ENCODE measurements around the gene IMMP2L. TPM values are rescaled to one million over a fixed set of nuclear protein-coding genes. Genes with fewer than 3 reads are reported as not detected.

Gene IMMP2L
- total RNA-seq, 4 donors from 2014 or later, result 8.3 to 19.2 (median 17.8) TPM

DNA sequence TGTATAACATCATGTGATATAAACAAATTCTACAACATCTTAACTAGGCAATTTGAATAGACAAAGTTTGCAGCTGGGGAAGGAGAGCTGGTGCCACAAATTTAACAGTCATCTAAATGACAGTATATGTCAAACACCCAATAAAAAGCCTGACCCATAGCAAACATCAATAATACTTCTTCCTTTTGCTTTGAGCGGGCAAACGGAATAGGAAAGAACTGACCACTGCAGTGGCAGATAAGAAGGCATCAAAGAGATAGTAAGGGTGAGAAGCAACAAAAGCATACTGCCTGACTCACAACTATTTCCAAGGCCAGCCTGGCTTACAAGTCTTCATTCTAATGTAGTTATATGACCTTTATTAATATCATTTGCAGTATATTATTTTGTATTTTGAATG lies 371.5 kb downstream of the IMMP2L start:
- H3K27me3 ChIP-seq, result no peaks in the 10 kb centered on the region
- H3K4me1 ChIP-seq, result no peaks in the 10 kb centered on the region
- TF ChIP-seq, protein P1, sequence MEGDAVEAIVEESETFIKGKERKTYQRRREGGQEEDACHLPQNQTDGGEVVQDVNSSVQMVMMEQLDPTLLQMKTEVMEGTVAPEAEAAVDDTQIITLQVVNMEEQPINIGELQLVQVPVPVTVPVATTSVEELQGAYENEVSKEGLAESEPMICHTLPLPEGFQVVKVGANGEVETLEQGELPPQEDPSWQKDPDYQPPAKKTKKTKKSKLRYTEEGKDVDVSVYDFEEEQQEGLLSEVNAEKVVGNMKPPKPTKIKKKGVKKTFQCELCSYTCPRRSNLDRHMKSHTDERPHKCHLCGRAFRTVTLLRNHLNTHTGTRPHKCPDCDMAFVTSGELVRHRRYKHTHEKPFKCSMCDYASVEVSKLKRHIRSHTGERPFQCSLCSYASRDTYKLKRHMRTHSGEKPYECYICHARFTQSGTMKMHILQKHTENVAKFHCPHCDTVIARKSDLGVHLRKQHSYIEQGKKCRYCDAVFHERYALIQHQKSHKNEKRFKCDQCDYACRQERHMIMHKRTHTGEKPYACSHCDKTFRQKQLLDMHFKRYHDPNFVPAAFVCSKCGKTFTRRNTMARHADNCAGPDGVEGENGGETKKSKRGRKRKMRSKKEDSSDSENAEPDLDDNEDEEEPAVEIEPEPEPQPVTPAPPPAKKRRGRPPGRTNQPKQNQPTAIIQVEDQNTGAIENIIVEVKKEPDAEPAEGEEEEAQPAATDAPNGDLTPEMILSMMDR (IDR thresholded peaks at IDR 0.05 in 4 of 5, conservative IDR thresholded peaks at IDR 0.05 in 1 of 5), result no peak
- no peak for TF ChIP-seq POLR2A (IDR thresholded peaks at IDR 0.05)
- intact Hi-C loops (cut with DNase I; ENCODE audit: low total_unique reads) (no loop called here), in situ Hi-C loops (cut with MboI; ENCODE audit: low sequenced_read_pairs in 4 of 4) (no loop called here)
- ATAC-seq, result no peak
- H3K27ac ChIP-seq, result no peak overlapping the region
- no peak for DNase-seq
- no peaks in the 10 kb centered on the region for H3K9me3 ChIP-seq
- no peaks in the 10 kb centered on the region for H3K36me3 ChIP-seq
- H3K4me3 ChIP-seq, result no peak overlapping the region

DNA sequence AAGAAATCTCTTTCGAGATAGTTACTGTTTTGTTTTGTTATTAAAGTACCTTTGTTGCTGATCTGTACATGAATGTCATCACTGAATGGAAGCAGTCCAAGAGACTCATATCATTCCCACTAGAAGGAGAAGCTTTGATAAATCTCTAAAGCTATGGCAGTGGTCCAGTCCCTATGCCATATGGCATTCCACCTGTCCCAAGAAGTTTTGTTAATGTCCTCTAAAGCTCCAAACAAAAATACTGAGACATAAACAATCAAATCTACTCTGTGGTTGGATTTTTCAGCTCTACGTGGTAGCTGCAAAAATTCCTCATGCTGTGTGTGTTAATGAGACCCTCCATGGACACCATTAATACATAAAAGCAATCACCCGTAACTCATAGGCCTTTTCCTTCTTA lies 377.3 kb downstream of the IMMP2L start:
- DNase-seq, result no peak
- Histone ChIP-seq H3K4me1 (peaks cover 19 to 21% of the 10 kb centered on the region in 2 donors), H3K27me3 (no peaks in the 10 kb centered on the region), H3K9me3 (no peaks in the 10 kb centered on the region), H3K4me3 (no peak overlapping the region), H3K36me3 (no peaks in the 10 kb centered on the region), H3K27ac (no peak overlapping the region)
- in situ Hi-C loops (cut with MboI; ENCODE audit: low sequenced_read_pairs in 4 of 4) (no loop called here), intact Hi-C loops (cut with DNase I; ENCODE audit: low total_unique reads) (no loop called here)
- TF ChIP-seq, protein P1 (IDR thresholded peaks at IDR 0.05 in 4 of 5, conservative IDR thresholded peaks at IDR 0.05 in 1 of 5), result no peak
- no peak for TF ChIP-seq POLR2A (IDR thresholded peaks at IDR 0.05)
- no peak for ATAC-seq

DNA sequence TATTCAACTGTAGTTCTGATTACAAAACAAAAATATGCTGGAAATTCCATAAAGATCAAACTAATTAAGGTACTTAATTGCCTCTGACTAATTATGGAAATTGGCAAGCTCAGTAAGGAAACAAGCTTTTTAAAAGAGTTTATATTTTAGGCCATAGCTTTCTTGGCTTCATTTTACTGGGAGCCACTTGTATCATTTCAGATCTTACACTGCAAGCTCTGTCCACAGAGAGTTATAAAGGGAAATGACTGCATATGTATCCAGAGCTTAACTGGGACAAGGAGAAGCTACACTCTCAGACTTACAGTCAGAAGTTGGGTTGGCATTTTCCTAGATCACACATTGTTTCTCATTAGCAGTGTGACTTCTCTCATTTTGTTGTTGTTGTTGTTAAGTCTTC lies 379.0 kb downstream of the IMMP2L start:
- DNase-seq (no peak), ATAC-seq (peak; percentile 95 to 99)
- in situ Hi-C loops (cut with MboI; ENCODE audit: low sequenced_read_pairs in 4 of 4), result no loop called here
- TF ChIP-seq, protein P1 (IDR thresholded peaks at IDR 0.05 in 4 of 5, conservative IDR thresholded peaks at IDR 0.05 in 1 of 5), result no peak
- no peak for TF ChIP-seq POLR2A (IDR thresholded peaks at IDR 0.05)
- intact Hi-C loops (cut with DNase I; ENCODE audit: low total_unique reads), result no loop called here
- Histone ChIP-seq H3K27me3 (no peaks in the 10 kb centered on the region), H3K4me3 (no peak overlapping the region), H3K4me1 (peaks cover 19 to 21% of the 10 kb centered on the region in 2 donors), H3K9me3 (no peaks in the 10 kb centered on the region), H3K36me3 (no peaks in the 10 kb centered on the region), H3K27ac (peak overlapping the region; percentile 24 to 65 (median 44))

DNA sequence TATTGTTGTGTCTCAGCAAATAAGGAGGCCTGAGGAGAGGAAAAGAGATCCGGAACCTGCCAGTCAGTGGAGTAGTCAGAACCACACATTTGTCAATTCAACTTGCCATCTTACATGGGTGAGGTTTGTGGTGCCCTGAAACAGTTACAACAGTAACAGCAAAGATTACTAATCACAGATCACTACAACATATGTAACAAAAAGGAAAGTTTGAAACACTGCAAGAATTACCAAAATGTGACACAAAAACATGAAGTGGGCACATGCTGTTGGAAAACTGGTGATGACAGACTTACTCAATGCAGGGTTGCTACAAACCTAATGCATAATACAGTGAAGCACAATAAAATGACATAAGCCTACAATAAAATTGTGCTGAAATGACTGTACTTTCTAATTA lies 382.0 kb downstream of the IMMP2L start:
- Histone ChIP-seq H3K36me3 (no peaks in the 10 kb centered on the region), H3K27ac (no peak overlapping the region), H3K27me3 (no peaks in the 10 kb centered on the region), H3K4me1 (peaks cover 19 to 21% of the 10 kb centered on the region in 2 donors), H3K4me3 (no peak overlapping the region), H3K9me3 (no peaks in the 10 kb centered on the region)
- TF ChIP-seq, protein P1 (IDR thresholded peaks at IDR 0.05 in 4 of 5, conservative IDR thresholded peaks at IDR 0.05 in 1 of 5), result no peak
- no peak for TF ChIP-seq POLR2A (IDR thresholded peaks at IDR 0.05)
- in situ Hi-C loops (cut with MboI; ENCODE audit: low sequenced_read_pairs in 4 of 4), result no loop called here
- no peak for DNase-seq
- intact Hi-C loops (cut with DNase I; ENCODE audit: low total_unique reads), result no loop called here
- no peak for ATAC-seq

DNA sequence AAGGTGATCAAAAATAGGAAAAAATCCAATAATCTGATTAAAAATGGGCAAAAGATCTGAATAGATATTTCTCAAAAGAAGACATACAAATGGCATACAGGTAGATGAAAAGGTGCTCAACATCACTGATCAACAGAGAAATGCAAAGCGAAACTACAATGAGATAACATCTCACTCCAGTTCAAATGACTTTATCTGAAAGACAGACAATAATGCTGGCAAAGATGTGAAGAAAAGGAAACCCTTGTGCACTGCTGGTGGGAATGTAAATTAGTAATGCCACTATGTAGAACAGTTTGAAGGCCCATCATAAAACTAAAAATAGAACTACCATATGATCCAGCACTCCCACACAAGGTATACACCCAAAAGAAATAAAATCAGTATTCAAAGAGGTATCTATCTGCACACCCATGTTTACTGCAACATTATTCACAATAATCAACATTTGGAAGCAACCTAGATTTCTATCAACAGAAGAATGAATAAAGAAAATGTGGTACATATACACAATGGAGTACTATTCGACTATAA lies 386.3 kb downstream of the IMMP2L start:
- Histone ChIP-seq H3K36me3 (no peaks in the 10 kb centered on the region), H3K4me3 (no peak overlapping the region), H3K27ac (no peak overlapping the region), H3K4me1 (peaks cover 2 to 6% of the 10 kb centered on the region in 2 donors), H3K9me3 (no peaks in the 10 kb centered on the region), H3K27me3 (no peaks in the 10 kb centered on the region)
- TF ChIP-seq, protein P1 (IDR thresholded peaks at IDR 0.05 in 4 of 5, conservative IDR thresholded peaks at IDR 0.05 in 1 of 5), result no peak
- TF ChIP-seq POLR2A (IDR thresholded peaks at IDR 0.05), result no peak
- in situ Hi-C loops (cut with MboI; ENCODE audit: low sequenced_read_pairs in 4 of 4) (no loop called here), intact Hi-C loops (cut with DNase I; ENCODE audit: low total_unique reads) (no loop called here)
- no peak for DNase-seq
- no peak for ATAC-seq

Data from gastrocnemius medialis (tissue), 4 donors.